A549 (cell line): ENCODE measurements around the gene MYOG. TPM values are rescaled to one million over a fixed set of nuclear protein-coding genes. Genes with fewer than 3 reads are reported as not detected.

Source experiments
- ATAC-seq, 2 experiments: fragments of 200-7000 bp in 1 of 2; fragments of >200 bp in 1 of 2; cut with Nextera tagmentation in 1 of 2; cut with Tn5 transposase in 1 of 2; 3 replicates each; pipeline versions ENCODE4 v1.8.0 to v1.9.1; 2018 to 2020; ENCODE audit warnings: mild to moderate bottlenecking in 1 of 2, moderate library complexity in 1 of 2
- CTCF ChIA-PET: fragments of 300-600 bp; sonication (Branson Sonifier 250); formaldehyde crosslinking; extraction: SDS; loops from one replicate; lab custom pipeline; 2021; ENCODE audit warnings: antibody characterized with exemption, inconsistent platforms; lab: Yijun Ruan, JAX
- POLR2A ChIA-PET: fragments of 350-600 bp; formaldehyde crosslinking; extraction: SDS; loops from one replicate; lab custom pipeline; 2021; ENCODE audit warnings: antibody characterized with exemption, inconsistent platforms; lab: Yijun Ruan, JAX
- DNase-seq, 2 experiments: peaks; one replicate each; pipeline versions ENCODE4 v3.0.0 to v3.0.0-alpha.2; 2011 to 2016; ENCODE audit warnings: low read depth in 1 of 2, low spot score in 1 of 2
- FAIRE-seq: peaks from 2 replicates; lab custom pipeline; 2011; peaks lifted over from hg19 to GRCh38; lab: Jason Lieb, UNC
- H3K27ac ChIP-seq, 2 experiments: fragments of >200 bp; sonication (Bioruptor Twin); formaldehyde crosslinking; 3 replicates each; pipeline ENCODE4 v1.5.1; 2016 to 2017
- H3K4me1 ChIP-seq: fragments of >200 bp; sonication (Bioruptor Twin); formaldehyde crosslinking; 3 replicates; pipeline ENCODE4 v1.6.1; 2016
- H3K4me2 ChIP-seq: fragments of >200 bp; sonication (Bioruptor Twin); formaldehyde crosslinking; 3 replicates; pipeline ENCODE4 v1.6.1; 2016
- H3K4me3 ChIP-seq: fragments of >200 bp; sonication (Bioruptor Twin); formaldehyde crosslinking; 3 replicates; pipeline ENCODE4 v1.5.1; 2016
- H3K9me3 ChIP-seq: fragments of >200 bp; sonication (Bioruptor Twin); formaldehyde crosslinking; 3 replicates; pipeline ENCODE4 v1.6.1; 2016
- ATOH8 ChIP-seq: fragments of 250-450 bp; sonication (Bioruptor Pico); IDR thresholded peaks from 2 replicates; pipeline ENCODE4 v1.5.0; 2020; ENCODE audit warnings: low read depth, mild to moderate bottlenecking, moderate library complexity
- CBX8 ChIP-seq: fragments of 200-600 bp; sonication (generic); IDR thresholded peaks from 2 replicates; pipeline ENCODE4 v1.6.1; 2016
- E2F6 ChIP-seq: IDR thresholded peaks from 2 replicates; pipeline ENCODE4 v1.6.1; 2012; ENCODE audit warnings: low read depth, borderline replicate concordance
- ELK1 ChIP-seq: fragments of 150-350 bp; IDR thresholded peaks from 2 replicates; pipeline ENCODE4 v1.6.1; 2014; ENCODE audit warnings: low read depth, mild to moderate bottlenecking, low read length
- FOSB ChIP-seq: fragments of 250-450 bp; sonication (Bioruptor Pico); IDR thresholded peaks from 2 replicates; pipeline ENCODE4 v1.5.0; 2020; ENCODE audit warnings: mild to moderate bottlenecking, moderate library complexity
- FOSL2 ChIP-seq, 2 experiments: fragments of 450-650 bp in 1 of 2; fragments of >200 bp in 1 of 2; sonication (Bioruptor Twin) in 1 of 2; formaldehyde crosslinking; IDR thresholded peaks; 2 replicates each; pipeline versions ENCODE4 v1.5.0 to v1.6.1; 2016 to 2020; ENCODE audit warnings: mild to moderate bottlenecking in 1 of 2, moderate library complexity in 1 of 2
- HES2 ChIP-seq: fragments of >200 bp; sonication (Bioruptor Twin); formaldehyde crosslinking; IDR thresholded peaks from 2 replicates; pipeline ENCODE4 v1.6.1; 2016
- HEYL ChIP-seq: fragments of 250-450 bp; sonication (Bioruptor Pico); IDR thresholded peaks from 2 replicates; pipeline ENCODE4 v1.8.0; 2021; ENCODE audit warnings: mild to moderate bottlenecking, moderate library complexity
- HMGXB4 ChIP-seq: fragments of 250-450 bp; sonication (Bioruptor Pico); IDR thresholded peaks from 2 replicates; pipeline ENCODE4 v1.5.0; 2021; ENCODE audit warnings: mild to moderate bottlenecking, moderate library complexity, borderline replicate concordance
- HOXB13 ChIP-seq: fragments of 250-450 bp; sonication (Bioruptor Pico); IDR thresholded peaks from 2 replicates; pipeline ENCODE4 v1.5.0; 2020; ENCODE audit warnings: low read depth, mild to moderate bottlenecking, moderate library complexity
- HOXB5 ChIP-seq: fragments of 250-450 bp; sonication (Bioruptor Pico); IDR thresholded peaks from 2 replicates; pipeline ENCODE4 v1.5.0; 2020; ENCODE audit warnings: mild to moderate bottlenecking, moderate library complexity
- KDM1A ChIP-seq: fragments of 200-600 bp; sonication (generic); IDR thresholded peaks from 2 replicates; pipeline ENCODE4 v1.6.1; 2016; ENCODE audit warnings: low read depth, mild to moderate bottlenecking
- MAFK ChIP-seq: fragments of 450-650 bp; IDR thresholded peaks from 2 replicates; pipeline ENCODE4 v1.6.1; 2014; ENCODE audit not compliant: partially characterized antibody
- RNF2 ChIP-seq: fragments of 200-600 bp; sonication (generic); IDR thresholded peaks from 2 replicates; pipeline ENCODE4 v1.6.1; 2016; ENCODE audit warnings: low read depth, mild to moderate bottlenecking, antibody characterized with exemption, moderate library complexity, borderline replicate concordance
- TFCP2L1 ChIP-seq: fragments of 250-450 bp; sonication (Bioruptor Pico); IDR thresholded peaks from 2 replicates; pipeline ENCODE4 v1.5.0; 2021; ENCODE audit warnings: mild to moderate bottlenecking
- TP53 ChIP-seq: fragments of 250-450 bp; sonication (Bioruptor Pico); IDR thresholded peaks from 2 replicates; pipeline ENCODE4 v1.5.0; 2021; ENCODE audit warnings: mild to moderate bottlenecking, moderate library complexity
- USF2 ChIP-seq: fragments of 450-650 bp; IDR thresholded peaks from 2 replicates; pipeline ENCODE4 v1.6.1; 2014; ENCODE audit warnings: antibody characterized with exemption
- ZC3H11A ChIP-seq: fragments of 450-650 bp; IDR thresholded peaks from 2 replicates; pipeline ENCODE4 v1.6.1; 2014; ENCODE audit warnings: antibody characterized with exemption, mild to moderate bottlenecking
- ZFP36 ChIP-seq: fragments of 450-650 bp; IDR thresholded peaks from 2 replicates; pipeline ENCODE4 v1.6.1; 2014; ENCODE audit warnings: borderline replicate concordance; ENCODE audit not compliant: partially characterized antibody
- WGBS: methylation state at CpG from one replicate; pipeline ENCODE4 v1.1.6; 2017; ENCODE audit errors: missing lambda C conversion rate; 5-methylcytosine and 5-hydroxymethylcytosine counted together
- polyA plus RNA-seq, 4 experiments: library from polyadenylated mRNA; depleted of rRNA in 3 of 4; stranded (reverse); fragments of >200 nt; fragmentation: RNase III in 1 of 4; extraction: RNeasy Plus Mini Kit Qiagen cat#74134 plus additional on column Dnase treatment in 1 of 4; gene quantifications; 2 replicates in 3 of 4; 3 replicates in 1 of 4; pipeline ENCODE4 v1.2.3, GENCODE V29; 2011 to 2017

The MYOG gene
- polyA plus RNA-seq, 2 of the 4 experiments (the other 2 are of a cell fraction): not detected

GRCh38 chr1:203038891-203039608 lies 46.8 kb downstream of the MYOG start (continued):
- TF ChIP-seq ELK1 (no peak), HES2 (no peak)

- POLR2A ChIA-PET: no interaction called here
- Histone ChIP-seq H3K27ac (peak overlapping the region in 1 of 2 experiments; percentile 40; a peak in 2 of 6 replicates), H3K9me3 (no peaks in the 10 kb centered on the region), H3K4me3 (no peak overlapping the region), H3K4me1 (peaks cover 15% of the 10 kb centered on the region; the same call in 2 of the 3 replicates), H3K4me2 (peak overlapping the region; percentile 34; the same call in 2 of the 3 replicates)
- peak; percentile 45 to 46 for DNase-seq
- no peak for FAIRE-seq
- peak; percentile 55 to 68 for ATAC-seq
- CTCF ChIA-PET: interaction anchor here (0.5 to 25.2 kb wide), 33 partner anchors 11 to 593 kb away, joined by 3 to 452 read pairs (median 12); partner anchors contain the start of genes ADORA1, MYBPH and PPFIA4
- 5% methylated on average over 7 of the region's 9 CpGs for WGBS
- TF ChIP-seq TFCP2L1 (CRISPR knock-in tag): no peak
- TF ChIP-seq FOSL2 (IDR thresholded peaks at IDR 0.05): no peak
- no peak for TF ChIP-seq FOSL2 (CRISPR knock-in tag; IDR thresholded peaks at IDR 0.05)
- TF ChIP-seq USF2: 0 out of 2 replicates have a peak, but pooled peaks have one; percentile 13
Measured at GRCh38 chr1:203038217-203038741, 47.5 kb downstream of the MYOG start.

GRCh38 chr1:203037509-203038190 lies 48.2 kb downstream of the MYOG start:
- H3K4me3 ChIP-seq: no peak overlapping the region
- CTCF ChIA-PET: interaction anchor here (0.5 to 25.2 kb wide), 15 partner anchors 10 to 594 kb away, joined by 3 to 452 read pairs (median 25); partner anchors contain the start of genes ADORA1, MYBPH and PPFIA4
- ATAC-seq (0 out of 6 replicates have a peak, but pooled peaks of 1 of the 2 experiments have one; percentile 3), FAIRE-seq (no peak), DNase-seq (no peak)
- 70% methylated on average over 10 of the region's 10 CpGs for WGBS
- H3K27ac ChIP-seq: peak overlapping the region in 1 of 2 experiments; percentile 35; a peak in 1 of 6 replicates
- TF ChIP-seq HOXB13 (CRISPR knock-in tag) (no peak), MAFK (peak; percentile 45)
- TF ChIP-seq, all 56 proteins: peak for 1
- Histone ChIP-seq H3K9me3 (no peaks in the 10 kb centered on the region), H3K4me1 (peaks cover 15% of the 10 kb centered on the region; the same call in 2 of the 3 replicates), H3K4me2 (peak overlapping the region; percentile 34; the same call in 2 of the 3 replicates)
- POLR2A ChIA-PET: no interaction called here

- no peaks in the 10 kb centered on the region for H3K9me3 ChIP-seq
- no peak overlapping the region for H3K27ac ChIP-seq
- WGBS: 11% methylated on average over 2 of the region's 2 CpGs
- FAIRE-seq (no peak), DNase-seq (no peak), ATAC-seq (no peak)
- H3K4me3 ChIP-seq: no peak overlapping the region
- H3K4me1 ChIP-seq: peaks cover 15% of the 10 kb centered on the region; the same call in 2 of the 3 replicates
- no peak overlapping the region for H3K4me2 ChIP-seq
- ChIA-PET POLR2A (no interaction called here), CTCF (interaction anchor here (0.9 to 25.2 kb wide), 10 partner anchors 9 to 452 kb away, joined by 3 to 452 read pairs (median 52); partner anchors contain the start of genes MYBPH and PPFIA4)
- no peak for TF ChIP-seq E2F6
- TF ChIP-seq HEYL: no peak
- no peak for TF ChIP-seq ELK1
- TF ChIP-seq FOSB (CRISPR knock-in tag): no peak
- no peak for TF ChIP-seq HOXB5 (CRISPR knock-in tag)
- no peak for TF ChIP-seq ATOH8
- no peak for TF ChIP-seq CBX8
- no peak for TF ChIP-seq HMGXB4 (CRISPR knock-in tag)
- no peak for TF ChIP-seq KDM1A
- TF ChIP-seq TP53 (CRISPR knock-in tag): no peak
- no peak for TF ChIP-seq ZFP36
- TF ChIP-seq RNF2: no peak
- TF ChIP-seq ZC3H11A: no peak
Measured at GRCh38 chr1:203036537-203036936, 49.3 kb downstream of the MYOG start.
